SIG-M5 treated with dmso at 0.1 percent for 504 hours (cell line): ENCODE results near the gene MAN2A1.
"Not testable (repeated sequence)": the region's sequence is repeated elsewhere in the genome, so short reads cannot be mapped to it uniquely, and the experiment has no call there.

Experiments
- DNase-seq: peaks from one replicate; lab custom pipeline; 2025; ENCODE audit not compliant: unreplicated experiment; lab: John Stamatoyannopoulos, UW

MAN2A1 gene

GRCh38 chr5:109812698-109813097, 123.0 kb downstream of the MAN2A1 start:
- DNase-seq: no peak

- DNase-seq: no peak
Measured at GRCh38 chr5:109816732-109817131, 127.0 kb downstream of the MAN2A1 start.

GRCh38 chr5:109819878-109820277, 130.2 kb downstream of the MAN2A1 start:
- no peak for DNase-seq

- DNase-seq: no peak
Measured at GRCh38 chr5:109823597-109823996, 133.9 kb downstream of the MAN2A1 start.

GRCh38 chr5:109825450-109825849, 135.7 kb downstream of the MAN2A1 start:
- no peak for DNase-seq

GRCh38 chr5:109826426-109826825, 136.7 kb downstream of the MAN2A1 start:
- DNase-seq: no peak

GRCh38 chr5:109829331-109829730, 139.6 kb downstream of the MAN2A1 start:
- no peak for DNase-seq

GRCh38 chr5:109830955-109831502, 141.3 kb downstream of the MAN2A1 start:
- no peak for DNase-seq

GRCh38 chr5:109832207-109833188, 142.8 kb downstream of the MAN2A1 start:
- DNase-seq: not testable (repeated sequence)

GRCh38 chr5:109833946-109834345, 144.2 kb downstream of the MAN2A1 start:
- DNase-seq: no peak

- no peak for DNase-seq
Measured at GRCh38 chr5:109836280-109836679, 146.6 kb downstream of the MAN2A1 start.

- no peak for DNase-seq
Measured at GRCh38 chr5:109837231-109837861, 147.6 kb downstream of the MAN2A1 start.

GRCh38 chr5:109838157-109838556, 148.4 kb downstream of the MAN2A1 start:
- DNase-seq: no peak

GRCh38 chr5:109844148-109844547, 154.4 kb downstream of the MAN2A1 start:
- no peak for DNase-seq

GRCh38 chr5:109844695-109845094, 155.0 kb downstream of the MAN2A1 start:
- DNase-seq: no peak

GRCh38 chr5:109848130-109848529, 158.4 kb downstream of the MAN2A1 start:
- no peak for DNase-seq

- DNase-seq: no peak
Measured at GRCh38 chr5:109849478-109850088, 159.9 kb downstream of the MAN2A1 start.

GRCh38 chr5:109852371-109853155, 162.8 kb downstream of the MAN2A1 start:
- DNase-seq: no peak

- no peak for DNase-seq
Measured at GRCh38 chr5:109853377-109853776, 163.7 kb downstream of the MAN2A1 start.

- no peak for DNase-seq
Measured at GRCh38 chr5:109855056-109855455, 165.3 kb downstream of the MAN2A1 start.
